ENCODE data around the gene TMEM207.

DNA sequence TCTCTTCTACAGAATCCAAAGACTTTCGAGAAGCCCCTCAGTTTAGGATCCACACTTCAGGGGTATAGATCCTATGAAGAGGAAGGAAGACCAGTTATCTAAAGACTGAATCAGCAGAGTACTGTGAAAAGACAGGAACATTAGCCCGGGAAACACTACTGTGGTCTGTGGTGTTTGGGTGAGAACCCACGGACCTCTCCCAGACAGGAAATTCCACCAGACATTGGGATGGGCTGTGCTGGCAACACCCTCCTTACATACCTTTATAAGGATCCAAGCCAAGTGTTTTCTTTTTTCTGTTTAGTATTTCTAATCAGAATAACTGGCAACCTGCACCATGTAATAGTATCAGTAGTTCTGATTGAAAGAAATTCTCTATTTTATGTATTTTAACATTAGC is 14.1 kb downstream of the TMEM207 start:
- TF ChIP-seq, protein P1, sequence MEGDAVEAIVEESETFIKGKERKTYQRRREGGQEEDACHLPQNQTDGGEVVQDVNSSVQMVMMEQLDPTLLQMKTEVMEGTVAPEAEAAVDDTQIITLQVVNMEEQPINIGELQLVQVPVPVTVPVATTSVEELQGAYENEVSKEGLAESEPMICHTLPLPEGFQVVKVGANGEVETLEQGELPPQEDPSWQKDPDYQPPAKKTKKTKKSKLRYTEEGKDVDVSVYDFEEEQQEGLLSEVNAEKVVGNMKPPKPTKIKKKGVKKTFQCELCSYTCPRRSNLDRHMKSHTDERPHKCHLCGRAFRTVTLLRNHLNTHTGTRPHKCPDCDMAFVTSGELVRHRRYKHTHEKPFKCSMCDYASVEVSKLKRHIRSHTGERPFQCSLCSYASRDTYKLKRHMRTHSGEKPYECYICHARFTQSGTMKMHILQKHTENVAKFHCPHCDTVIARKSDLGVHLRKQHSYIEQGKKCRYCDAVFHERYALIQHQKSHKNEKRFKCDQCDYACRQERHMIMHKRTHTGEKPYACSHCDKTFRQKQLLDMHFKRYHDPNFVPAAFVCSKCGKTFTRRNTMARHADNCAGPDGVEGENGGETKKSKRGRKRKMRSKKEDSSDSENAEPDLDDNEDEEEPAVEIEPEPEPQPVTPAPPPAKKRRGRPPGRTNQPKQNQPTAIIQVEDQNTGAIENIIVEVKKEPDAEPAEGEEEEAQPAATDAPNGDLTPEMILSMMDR (conservative IDR thresholded peaks at IDR 0.05; ENCODE audit: low read length): no peak
- TF ChIP-seq EZH2phosphoT487 (IDR thresholded peaks at IDR 0.05; ENCODE audit: borderline replicate concordance): no peak

All from Loucy (cell line).